K562 (cell line): Measurements from ENCODE around the gene GNPTAB. TPM values are rescaled to one million over a fixed set of nuclear protein-coding genes. Genes with fewer than 3 reads are reported as not detected.

Experiments
- CEBPG ChIP-seq, 3 experiments: fragments of 200-800 bp in 1 of 3; sonication (Bioruptor generic) in 1 of 3; sonication (generic) in 1 of 3; formaldehyde crosslinking in 1 of 3; IDR thresholded peaks in 2 of 3; conservative IDR thresholded peaks in 1 of 3; 2 replicates each; pipeline versions ENCODE4 v1.6.1 to v1.8.0; 2016 to 2022; ENCODE audit warnings: missing compliant biosample characterization in 2 of 3, missing genetic modification characterization in 2 of 3, mild to moderate bottlenecking in 1 of 3, missing genetic modification reagents in 1 of 3
- HNRNPUL1 ChIP-seq: fragments of 200-400 bp; formaldehyde crosslinking; IDR thresholded peaks from 2 replicates; pipeline ENCODE4 v1.6.1; 2017; ENCODE audit warnings: low read length
- MYC ChIP-seq, 2 experiments: fragments of 250-450 bp in 1 of 2; sonication (Bioruptor Pico) in 1 of 2; IDR thresholded peaks; 2 replicates each; pipeline versions ENCODE4 v1.5.1 to v1.6.1; 2012 to 2021; ENCODE audit warnings: low read depth in 2 of 2, borderline replicate concordance in 1 of 2, improper control_type of control experiment in 1 of 2, low read length in 1 of 2, mild to moderate bottlenecking in 1 of 2, moderate library complexity in 1 of 2
- ZNF766 ChIP-seq: fragments of 200-800 bp; sonication (Bioruptor generic); conservative IDR thresholded peaks from 2 replicates; pipeline ENCODE4 v1.6.1; 2016; ENCODE audit warnings: missing genetic modification characterization, missing compliant biosample characterization
- polyA plus RNA-seq, 8 experiments: library from polyadenylated mRNA; depleted of rRNA in 4 of 8; stranded (reverse) in 5 of 8; unstranded in 3 of 8; fragments of >200 nt; fragmentation: Nextera tagmentation in 2 of 8; fragmentation: Illumina TruSeq in 1 of 8; extraction: Ambion mirVana in 2 of 8; extraction: Trizol in 1 of 8; gene quantifications; 2 replicates each; pipeline versions ENCODE4 v1.2.1 to v1.2.3, GENCODE V29; 2011 to 2014; ENCODE audit warnings: inconsistent platforms in 1 of 8, missing spikeins in 1 of 8
- total RNA-seq, 7 experiments: library from RNA; depleted of rRNA in 6 of 7; stranded (reverse); fragments of >200 nt in 6 of 7; fragmentation: Illumina TruSeq in 2 of 7; extraction: Trizol in 2 of 7; gene quantifications; 2 replicates each; pipeline versions ENCODE4 v1.2.1 to v1.2.3, GENCODE V29; 2011 to 2021; ENCODE audit warnings: low replicate concordance in 1 of 7
- TF ChIP-seq, protein P1 (sequence below), 2 experiments: fragments of 450-650 bp; formaldehyde crosslinking in 1 of 2; IDR thresholded peaks; 2 replicates each; pipeline versions ENCODE4 v1.4.0 to v1.6.1; 2014 to 2020; ENCODE audit warnings: mild to moderate bottlenecking in 2 of 2, borderline replicate concordance in 1 of 2, low read depth in 1 of 2
- TF ChIP-seq, protein P2 (sequence below): IDR thresholded peaks from 3 replicates; pipeline ENCODE4 v1.6.1; 2011; ENCODE audit warnings: borderline replicate concordance, mild to moderate bottlenecking, moderate library complexity; ENCODE audit not compliant: insufficient read length; ENCODE audit errors: extremely low read depth
- TF ChIP-seq, protein P3 (sequence below): fragments of 450-650 bp; formaldehyde crosslinking; IDR thresholded peaks from 2 replicates; pipeline ENCODE4 v1.4.0; 2022; ENCODE audit warnings: missing genetic modification characterization
- TF ChIP-seq, protein P4 (sequence below): fragments of 450-650 bp; IDR thresholded peaks from 2 replicates; pipeline ENCODE4 v1.6.1; 2014; ENCODE audit warnings: low read depth, mild to moderate bottlenecking, moderate library complexity, borderline replicate concordance

Gene GNPTAB
- total and polyA plus RNA-seq, 9 of the 15 experiments (the other 6 are each of a cell fraction or from before 2014, with no cell fraction given), result 5.9 to 23.2 (median 19.3) TPM

DNA sequence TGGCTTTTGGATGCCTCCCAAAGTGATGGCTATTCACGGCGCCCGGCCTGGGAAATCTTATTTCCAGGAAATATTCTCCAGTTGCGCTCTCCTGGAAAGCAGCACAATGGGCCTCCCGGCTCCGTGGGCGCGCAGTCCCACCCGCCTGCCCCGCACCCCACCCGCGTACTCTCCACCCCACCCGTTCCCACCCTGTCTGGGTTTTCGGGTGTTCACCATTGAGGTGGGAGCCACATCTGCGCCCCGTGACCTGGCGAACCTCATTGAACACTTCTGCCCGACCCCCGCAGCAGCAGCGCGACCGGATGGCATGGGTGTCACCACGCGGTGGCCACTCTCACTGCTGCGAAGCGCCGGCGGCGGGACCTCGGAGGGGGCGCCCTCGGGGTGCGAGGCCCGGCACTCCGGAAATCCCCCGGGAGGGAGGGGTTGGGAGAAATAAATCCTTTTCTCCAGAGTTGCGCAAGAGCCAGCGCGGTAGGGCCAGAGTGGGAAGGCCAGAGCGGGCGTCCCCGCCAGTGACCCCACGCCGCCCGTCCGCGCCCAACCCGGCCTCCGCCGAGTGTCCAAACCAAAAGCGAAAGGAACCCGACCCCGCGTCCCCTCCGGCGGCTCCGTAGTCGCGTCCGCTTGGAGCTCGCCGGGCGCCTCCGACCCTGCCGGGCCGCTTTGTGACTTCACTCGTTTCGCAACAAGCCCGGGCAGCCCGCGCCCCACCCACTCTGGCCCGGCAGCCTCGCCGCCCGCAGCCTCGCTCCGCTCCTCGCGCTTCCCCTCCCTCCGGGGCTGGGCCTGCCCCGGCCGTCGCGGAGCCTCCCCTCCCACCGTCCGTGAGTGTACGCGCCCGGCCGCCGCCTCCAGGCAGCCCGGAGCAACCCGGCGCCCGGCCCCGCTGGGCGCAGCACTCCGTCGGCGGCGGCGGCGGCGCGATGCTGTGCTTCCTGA is 46.4 kb upstream of the GNPTAB start, which contains the start of gene DRAM1 (continued):
- TF ChIP-seq, protein P1, sequence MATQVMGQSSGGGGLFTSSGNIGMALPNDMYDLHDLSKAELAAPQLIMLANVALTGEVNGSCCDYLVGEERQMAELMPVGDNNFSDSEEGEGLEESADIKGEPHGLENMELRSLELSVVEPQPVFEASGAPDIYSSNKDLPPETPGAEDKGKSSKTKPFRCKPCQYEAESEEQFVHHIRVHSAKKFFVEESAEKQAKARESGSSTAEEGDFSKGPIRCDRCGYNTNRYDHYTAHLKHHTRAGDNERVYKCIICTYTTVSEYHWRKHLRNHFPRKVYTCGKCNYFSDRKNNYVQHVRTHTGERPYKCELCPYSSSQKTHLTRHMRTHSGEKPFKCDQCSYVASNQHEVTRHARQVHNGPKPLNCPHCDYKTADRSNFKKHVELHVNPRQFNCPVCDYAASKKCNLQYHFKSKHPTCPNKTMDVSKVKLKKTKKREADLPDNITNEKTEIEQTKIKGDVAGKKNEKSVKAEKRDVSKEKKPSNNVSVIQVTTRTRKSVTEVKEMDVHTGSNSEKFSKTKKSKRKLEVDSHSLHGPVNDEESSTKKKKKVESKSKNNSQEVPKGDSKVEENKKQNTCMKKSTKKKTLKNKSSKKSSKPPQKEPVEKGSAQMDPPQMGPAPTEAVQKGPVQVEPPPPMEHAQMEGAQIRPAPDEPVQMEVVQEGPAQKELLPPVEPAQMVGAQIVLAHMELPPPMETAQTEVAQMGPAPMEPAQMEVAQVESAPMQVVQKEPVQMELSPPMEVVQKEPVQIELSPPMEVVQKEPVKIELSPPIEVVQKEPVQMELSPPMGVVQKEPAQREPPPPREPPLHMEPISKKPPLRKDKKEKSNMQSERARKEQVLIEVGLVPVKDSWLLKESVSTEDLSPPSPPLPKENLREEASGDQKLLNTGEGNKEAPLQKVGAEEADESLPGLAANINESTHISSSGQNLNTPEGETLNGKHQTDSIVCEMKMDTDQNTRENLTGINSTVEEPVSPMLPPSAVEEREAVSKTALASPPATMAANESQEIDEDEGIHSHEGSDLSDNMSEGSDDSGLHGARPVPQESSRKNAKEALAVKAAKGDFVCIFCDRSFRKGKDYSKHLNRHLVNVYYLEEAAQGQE (IDR thresholded peaks at IDR 0.05; ENCODE audit: borderline replicate concordance), result 0 out of 2 replicates have a peak, but pooled peaks have one; percentile 5
- TF ChIP-seq, protein P1 (CRISPR knock-in tag; IDR thresholded peaks at IDR 0.05; ENCODE audit: low read depth), result peak; percentile 69; the same call in 1 of the 2 replicates
- TF ChIP-seq CEBPG (CRISPR knock-in tag; IDR thresholded peaks at IDR 0.05), result peak; percentile 92
- TF ChIP-seq CEBPG (tag; conservative IDR thresholded peaks at IDR 0.05 in 1 of 2, IDR thresholded peaks at IDR 0.05 in 1 of 2), result peak; percentile 97 to 100
- TF ChIP-seq ZNF766 (CRISPR knock-in tag), result no peak; the same call in 1 of the 2 replicates
- no peak for TF ChIP-seq HNRNPUL1
- TF ChIP-seq, protein P2, sequence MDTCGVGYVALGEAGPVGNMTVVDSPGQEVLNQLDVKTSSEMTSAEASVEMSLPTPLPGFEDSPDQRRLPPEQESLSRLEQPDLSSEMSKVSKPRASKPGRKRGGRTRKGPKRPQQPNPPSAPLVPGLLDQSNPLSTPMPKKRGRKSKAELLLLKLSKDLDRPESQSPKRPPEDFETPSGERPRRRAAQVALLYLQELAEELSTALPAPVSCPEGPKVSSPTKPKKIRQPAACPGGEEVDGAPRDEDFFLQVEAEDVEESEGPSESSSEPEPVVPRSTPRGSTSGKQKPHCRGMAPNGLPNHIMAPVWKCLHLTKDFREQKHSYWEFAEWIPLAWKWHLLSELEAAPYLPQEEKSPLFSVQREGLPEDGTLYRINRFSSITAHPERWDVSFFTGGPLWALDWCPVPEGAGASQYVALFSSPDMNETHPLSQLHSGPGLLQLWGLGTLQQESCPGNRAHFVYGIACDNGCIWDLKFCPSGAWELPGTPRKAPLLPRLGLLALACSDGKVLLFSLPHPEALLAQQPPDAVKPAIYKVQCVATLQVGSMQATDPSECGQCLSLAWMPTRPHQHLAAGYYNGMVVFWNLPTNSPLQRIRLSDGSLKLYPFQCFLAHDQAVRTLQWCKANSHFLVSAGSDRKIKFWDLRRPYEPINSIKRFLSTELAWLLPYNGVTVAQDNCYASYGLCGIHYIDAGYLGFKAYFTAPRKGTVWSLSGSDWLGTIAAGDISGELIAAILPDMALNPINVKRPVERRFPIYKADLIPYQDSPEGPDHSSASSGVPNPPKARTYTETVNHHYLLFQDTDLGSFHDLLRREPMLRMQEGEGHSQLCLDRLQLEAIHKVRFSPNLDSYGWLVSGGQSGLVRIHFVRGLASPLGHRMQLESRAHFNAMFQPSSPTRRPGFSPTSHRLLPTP, result peak; percentile 79
- TF ChIP-seq MYC (IDR thresholded peaks at IDR 0.05; ENCODE audit: low read depth, low read length), result peak; percentile 79
- peak; percentile 90; the same call in 1 of the 2 replicates for TF ChIP-seq MYC (CRISPR knock-in tag; IDR thresholded peaks at IDR 0.05; ENCODE audit: borderline replicate concordance, low read depth)
- TF ChIP-seq, protein P3, sequence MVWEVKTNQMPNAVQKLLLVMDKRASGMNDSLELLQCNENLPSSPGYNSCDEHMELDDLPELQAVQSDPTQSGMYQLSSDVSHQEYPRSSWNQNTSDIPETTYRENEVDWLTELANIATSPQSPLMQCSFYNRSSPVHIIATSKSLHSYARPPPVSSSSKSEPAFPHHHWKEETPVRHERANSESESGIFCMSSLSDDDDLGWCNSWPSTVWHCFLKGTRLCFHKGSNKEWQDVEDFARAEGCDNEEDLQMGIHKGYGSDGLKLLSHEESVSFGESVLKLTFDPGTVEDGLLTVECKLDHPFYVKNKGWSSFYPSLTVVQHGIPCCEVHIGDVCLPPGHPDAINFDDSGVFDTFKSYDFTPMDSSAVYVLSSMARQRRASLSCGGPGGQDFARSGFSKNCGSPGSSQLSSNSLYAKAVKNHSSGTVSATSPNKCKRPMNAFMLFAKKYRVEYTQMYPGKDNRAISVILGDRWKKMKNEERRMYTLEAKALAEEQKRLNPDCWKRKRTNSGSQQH, result no peak
- TF ChIP-seq, protein P4, sequence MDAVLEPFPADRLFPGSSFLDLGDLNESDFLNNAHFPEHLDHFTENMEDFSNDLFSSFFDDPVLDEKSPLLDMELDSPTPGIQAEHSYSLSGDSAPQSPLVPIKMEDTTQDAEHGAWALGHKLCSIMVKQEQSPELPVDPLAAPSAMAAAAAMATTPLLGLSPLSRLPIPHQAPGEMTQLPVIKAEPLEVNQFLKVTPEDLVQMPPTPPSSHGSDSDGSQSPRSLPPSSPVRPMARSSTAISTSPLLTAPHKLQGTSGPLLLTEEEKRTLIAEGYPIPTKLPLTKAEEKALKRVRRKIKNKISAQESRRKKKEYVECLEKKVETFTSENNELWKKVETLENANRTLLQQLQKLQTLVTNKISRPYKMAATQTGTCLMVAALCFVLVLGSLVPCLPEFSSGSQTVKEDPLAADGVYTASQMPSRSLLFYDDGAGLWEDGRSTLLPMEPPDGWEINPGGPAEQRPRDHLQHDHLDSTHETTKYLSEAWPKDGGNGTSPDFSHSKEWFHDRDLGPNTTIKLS, result 0 out of 2 replicates have a peak, but pooled peaks have one; percentile 53
